IPS-18c (cell line): ENCODE measurements around the gene ABT1.

Experiments
- H3K4me3 ChIP-seq: 2 replicates; pipeline ENCODE4 v1.7.0; 2013; ENCODE audit warnings: low read depth, mild to moderate bottlenecking, low read length, moderate library complexity; ENCODE audit not compliant: insufficient read depth
- H3K9me3 ChIP-seq: one replicate; pipeline ENCODE4 v1.6.1; 2013; ENCODE audit warnings: mild to moderate bottlenecking, low read length, moderate library complexity; ENCODE audit not compliant: control insufficient read depth, insufficient read depth

Gene ABT1

GRCh38 chr6:26627843-26628242 lies 31.1 kb downstream of the ABT1 start:
- H3K4me3 ChIP-seq = no peak overlapping the region
- H3K9me3 ChIP-seq = no peaks in the 10 kb centered on the region

DNA sequence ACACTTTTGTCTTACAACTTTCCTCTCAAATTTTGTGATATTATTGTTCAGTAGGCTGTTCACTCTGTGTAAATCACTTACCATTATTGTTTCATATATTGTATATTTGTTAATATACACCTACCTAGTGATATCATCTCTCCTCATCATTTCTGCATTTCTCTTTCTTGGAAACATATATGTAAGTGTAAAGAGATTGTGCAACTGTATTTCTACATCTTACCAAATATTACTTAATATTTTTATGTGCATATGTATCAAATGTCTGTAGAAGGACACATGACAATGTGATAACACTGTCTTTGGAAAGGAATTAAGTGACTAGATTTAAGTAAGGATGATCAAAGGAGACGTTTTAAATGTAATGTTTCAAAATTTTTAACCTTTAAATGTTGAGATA lies 32.6 kb downstream of the ABT1 start:
- no peak overlapping the region for H3K4me3 ChIP-seq

GRCh38 chr6:26640806-26641205 lies 44.1 kb downstream of the ABT1 start:
- Histone ChIP-seq H3K9me3 (peaks cover 2% of the 10 kb centered on the region), H3K4me3 (no peak overlapping the region)

More for the DNA sequence above, 32.6 kb downstream of the ABT1 start:
- H3K9me3 ChIP-seq = no peaks in the 10 kb centered on the region

GRCh38 chr6:26646074-26646473 lies 49.3 kb downstream of the ABT1 start:
- H3K4me3 ChIP-seq = no peak overlapping the region
- H3K9me3 ChIP-seq = peaks cover 2% of the 10 kb centered on the region
